ENCODE data around the gene EVC. TPM values are rescaled to one million over a fixed set of nuclear protein-coding genes. Genes with fewer than 3 reads are reported as not detected.

The EVC gene
- total RNA-seq, 4 donors from 2014 or later: 8.3 to 37.0 (median 19.3) TPM

DNA sequence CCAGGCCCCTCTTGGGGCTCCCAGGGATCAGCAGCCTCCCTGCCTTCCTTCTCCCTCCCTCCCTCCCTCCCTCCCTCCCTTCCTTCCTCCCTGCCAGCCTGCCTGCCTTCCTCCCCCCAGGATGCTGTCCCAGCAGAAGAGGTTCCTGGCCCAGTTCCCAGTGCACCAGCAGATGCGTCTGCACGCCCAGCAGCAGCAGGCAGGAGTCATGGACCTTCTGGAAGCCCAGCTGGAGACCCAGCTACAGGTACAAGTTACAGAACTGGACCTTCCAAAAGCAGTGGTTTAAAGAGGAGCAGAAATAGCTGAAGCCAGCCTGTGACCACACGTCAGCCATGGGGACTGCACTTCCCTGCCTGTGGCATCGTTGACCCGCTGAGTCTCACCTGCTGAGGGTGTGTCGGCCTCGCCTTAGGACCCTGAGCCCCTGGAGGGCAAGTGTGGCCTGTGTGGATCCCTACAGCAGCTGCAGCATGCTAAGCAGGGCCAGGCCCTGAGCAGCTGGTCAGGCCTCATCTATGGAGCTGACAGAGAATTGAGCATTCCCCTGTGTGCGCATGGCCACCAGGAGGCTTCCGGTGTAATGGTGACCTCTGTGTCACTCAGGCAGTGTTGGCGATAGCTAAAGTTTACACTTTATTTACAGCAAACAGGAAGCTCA, 97.2 kb downstream of the EVC start:
- TF ChIP-seq, protein P1, sequence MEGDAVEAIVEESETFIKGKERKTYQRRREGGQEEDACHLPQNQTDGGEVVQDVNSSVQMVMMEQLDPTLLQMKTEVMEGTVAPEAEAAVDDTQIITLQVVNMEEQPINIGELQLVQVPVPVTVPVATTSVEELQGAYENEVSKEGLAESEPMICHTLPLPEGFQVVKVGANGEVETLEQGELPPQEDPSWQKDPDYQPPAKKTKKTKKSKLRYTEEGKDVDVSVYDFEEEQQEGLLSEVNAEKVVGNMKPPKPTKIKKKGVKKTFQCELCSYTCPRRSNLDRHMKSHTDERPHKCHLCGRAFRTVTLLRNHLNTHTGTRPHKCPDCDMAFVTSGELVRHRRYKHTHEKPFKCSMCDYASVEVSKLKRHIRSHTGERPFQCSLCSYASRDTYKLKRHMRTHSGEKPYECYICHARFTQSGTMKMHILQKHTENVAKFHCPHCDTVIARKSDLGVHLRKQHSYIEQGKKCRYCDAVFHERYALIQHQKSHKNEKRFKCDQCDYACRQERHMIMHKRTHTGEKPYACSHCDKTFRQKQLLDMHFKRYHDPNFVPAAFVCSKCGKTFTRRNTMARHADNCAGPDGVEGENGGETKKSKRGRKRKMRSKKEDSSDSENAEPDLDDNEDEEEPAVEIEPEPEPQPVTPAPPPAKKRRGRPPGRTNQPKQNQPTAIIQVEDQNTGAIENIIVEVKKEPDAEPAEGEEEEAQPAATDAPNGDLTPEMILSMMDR (IDR thresholded peaks at IDR 0.05; ENCODE audit: low read depth): no peak

DNA sequence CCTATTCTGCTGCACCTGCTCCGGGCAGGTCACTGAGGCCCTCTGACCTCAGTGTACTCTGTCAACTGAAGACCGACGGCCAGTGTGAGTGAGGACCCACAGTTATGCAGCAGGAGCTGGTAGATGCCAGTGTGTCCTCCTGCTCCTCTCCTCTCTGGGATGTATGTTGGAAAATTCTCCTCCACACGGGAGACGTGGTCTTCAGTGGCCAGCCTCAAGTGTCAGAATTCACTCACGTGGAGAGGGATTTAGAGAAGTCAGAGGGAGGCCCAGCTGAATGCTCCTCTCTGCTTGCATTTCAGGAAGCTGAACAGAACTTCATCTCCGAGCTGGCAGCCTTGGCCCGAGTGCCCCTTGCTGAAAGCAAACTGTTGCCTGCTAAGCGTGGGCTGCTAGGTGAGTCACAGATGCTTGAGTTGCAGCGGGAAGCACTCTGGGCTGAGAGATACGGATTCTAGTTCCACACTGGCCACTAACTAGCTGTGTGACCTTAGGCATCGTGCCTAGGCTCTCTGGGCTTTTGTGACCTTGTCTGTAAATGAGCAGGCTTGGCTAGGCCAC, 98.3 kb downstream of the EVC start:
- TF ChIP-seq, protein P1 (IDR thresholded peaks at IDR 0.05; ENCODE audit: low read depth): no peak

DNA sequence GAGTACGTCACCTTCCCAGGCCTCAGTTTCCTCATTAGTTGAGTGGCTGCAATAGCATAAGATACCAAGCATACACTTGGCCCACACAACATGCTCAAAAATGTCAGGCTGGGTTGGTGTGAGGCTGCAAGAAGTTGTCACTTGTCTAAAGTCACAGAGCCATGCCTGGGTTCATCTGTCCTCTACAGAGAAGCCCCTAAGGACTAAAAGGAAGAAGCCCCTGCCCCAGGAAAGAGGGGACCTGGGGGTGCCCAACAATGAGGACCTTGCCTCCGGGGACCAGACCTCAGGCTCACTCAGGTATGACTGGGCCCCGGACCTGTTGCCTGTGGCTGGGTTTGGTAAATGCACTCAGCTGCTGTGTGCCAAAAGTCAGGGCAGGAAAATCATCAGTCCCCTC, 99.2 kb downstream of the EVC start:
- TF ChIP-seq, protein P1 (IDR thresholded peaks at IDR 0.05; ENCODE audit: low read depth): no peak

DNA sequence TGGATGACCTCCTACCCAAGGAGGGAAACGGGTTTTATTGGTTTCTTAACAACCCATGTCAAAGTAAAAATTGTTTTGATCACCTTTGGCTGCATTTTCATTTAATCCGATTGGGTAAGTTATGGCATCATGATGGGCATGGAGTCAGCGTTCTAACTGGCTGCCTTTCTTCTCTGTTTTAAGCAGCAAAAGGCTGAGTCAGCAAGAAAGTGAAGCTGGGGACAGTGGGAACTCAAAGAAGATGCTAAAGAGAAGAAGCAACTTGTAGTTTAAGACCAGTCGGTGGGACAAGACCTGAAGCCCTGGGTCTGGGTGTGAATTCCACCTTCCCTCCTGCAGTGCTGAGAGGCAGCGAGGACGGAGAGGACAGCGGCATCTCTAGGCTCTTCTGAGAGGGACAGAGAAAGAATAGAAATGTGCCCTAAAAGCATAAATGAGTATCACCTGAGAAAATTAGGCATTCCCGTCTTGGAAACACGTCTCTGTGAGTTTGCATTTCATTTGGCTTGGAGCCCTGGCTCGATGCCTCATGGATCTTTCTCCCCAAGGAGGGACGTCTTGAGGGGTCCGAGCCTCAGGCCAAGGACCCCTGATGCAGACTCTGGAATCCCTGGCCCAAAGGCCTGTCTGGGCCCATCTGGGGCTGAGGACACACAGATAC, 99.9 kb downstream of the EVC start:
- TF ChIP-seq, protein P1 (IDR thresholded peaks at IDR 0.05; ENCODE audit: low read depth): no peak

DNA sequence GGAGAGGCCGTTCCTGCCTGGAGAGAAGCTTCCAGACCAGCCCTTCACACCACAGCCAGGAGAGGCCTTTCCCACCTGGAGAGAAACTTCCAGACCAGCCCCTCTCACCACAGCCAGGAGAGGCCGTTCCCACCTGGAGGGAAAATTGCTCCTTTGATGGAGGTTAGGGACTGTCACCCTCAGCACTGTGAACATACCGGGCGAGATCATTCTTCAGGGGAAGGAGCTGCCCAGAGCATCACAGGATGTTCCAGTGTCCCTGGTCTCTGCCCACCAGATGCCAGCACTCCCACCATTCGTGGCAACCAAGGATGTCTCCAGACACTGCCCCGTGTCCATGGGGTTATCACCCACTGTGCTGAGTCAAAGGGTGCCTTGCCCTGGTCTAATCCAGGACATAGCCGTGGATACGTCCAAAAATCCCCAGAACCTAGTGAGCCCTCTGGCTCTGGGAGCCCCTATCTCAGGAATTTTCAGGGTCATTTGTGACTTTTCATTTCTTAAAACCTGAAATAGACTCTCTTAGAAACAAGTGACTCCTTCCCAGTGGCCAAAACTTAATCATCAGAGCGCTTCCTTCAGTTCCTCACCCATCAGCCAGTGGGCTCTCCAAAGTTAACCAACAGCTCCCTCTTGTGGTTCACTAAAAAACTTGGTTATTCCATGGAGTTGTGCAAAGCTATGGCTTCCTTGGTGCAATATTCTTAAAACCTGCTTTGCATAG, 101.7 kb downstream of the EVC start:
- TF ChIP-seq, protein P1 (IDR thresholded peaks at IDR 0.05; ENCODE audit: low read depth): no peak

DNA sequence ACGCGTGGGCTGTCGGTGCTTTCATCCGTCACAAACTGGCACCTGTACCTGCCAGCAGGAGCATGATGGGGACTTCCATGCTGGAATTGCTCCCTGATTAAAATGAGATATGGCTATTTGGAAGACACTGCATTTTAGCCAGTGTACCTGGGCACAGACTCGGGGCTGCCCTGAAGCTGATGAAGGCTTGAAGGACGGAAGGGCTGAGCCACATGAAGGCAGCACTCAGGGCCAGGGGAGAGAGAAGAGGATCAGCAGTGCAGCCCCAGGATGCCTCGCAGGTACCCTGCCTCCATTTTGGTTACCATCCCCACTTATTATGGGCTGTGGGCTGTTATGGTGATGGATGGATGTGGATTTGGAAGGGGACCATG, 102.9 kb downstream of the EVC start:
- TF ChIP-seq, protein P1 (IDR thresholded peaks at IDR 0.05; ENCODE audit: low read depth): no peak

DNA sequence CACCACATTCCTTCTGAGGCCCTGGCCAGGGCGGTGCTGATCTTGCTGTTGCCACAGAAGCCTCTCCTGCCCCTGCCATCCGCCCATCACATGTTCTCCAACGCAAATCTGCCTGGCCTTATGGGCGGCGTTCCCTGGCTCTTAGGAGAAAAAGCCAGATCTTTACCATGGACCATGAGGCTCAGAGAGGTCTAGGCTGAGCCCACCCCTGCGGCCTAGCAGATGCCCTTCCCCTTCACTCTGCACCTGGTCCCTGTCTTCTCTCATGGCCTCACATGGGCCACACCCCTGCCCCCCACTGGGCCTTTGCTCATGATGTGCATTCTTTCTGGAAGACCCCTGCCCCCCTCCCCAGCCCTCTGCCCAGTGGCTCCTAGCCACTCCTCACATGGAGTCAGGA, 103.4 kb downstream of the EVC start:
- TF ChIP-seq, protein P1 (IDR thresholded peaks at IDR 0.05; ENCODE audit: low read depth): no peak

Measured in subcutaneous adipose tissue (tissue), 4 donors.